AG04450 (cell line): ENCODE results near the gene TSPAN33. TPM values are rescaled to one million over a fixed set of nuclear protein-coding genes. Genes with fewer than 3 reads are reported as not detected.

Experiments
- CTCF ChIA-PET: fragments of 300-600, 350-600 bp; formaldehyde crosslinking; extraction: SDS; loops from one replicate; lab custom pipeline; 2022; ENCODE audit warnings: antibody characterized with exemption, inconsistent platforms; lab: Charles Lee
- POLR2A ChIA-PET: fragments of 350-600 bp; formaldehyde crosslinking; extraction: SDS; loops from one replicate; lab custom pipeline; 2021; ENCODE audit warnings: antibody characterized with exemption, inconsistent platforms; lab: Yijun Ruan, JAX
- DNase-seq: peaks from one replicate; pipeline ENCODE4 v3.0.0-alpha.2; 2011; ENCODE audit warnings: low read depth, low spot score
- H3K27ac ChIP-seq: one replicate; pipeline ENCODE4 v1.5.1; 2012; ENCODE audit warnings: low read depth, low read length, control low read depth
- H3K27me3 ChIP-seq: one replicate; pipeline ENCODE4 v1.6.0; 2012; ENCODE audit warnings: low read length; ENCODE audit not compliant: control insufficient read depth, insufficient read depth
- H3K4me3 ChIP-seq: 2 replicates; pipeline ENCODE4 v1.5.1; 2011; ENCODE audit warnings: mild to moderate bottlenecking, low read depth, low read length, control low read depth
- H3K9me3 ChIP-seq: 2 replicates; pipeline ENCODE4 v1.5.1; 2012; ENCODE audit warnings: low read length; ENCODE audit not compliant: control insufficient read depth, insufficient read depth
- CTCF ChIP-seq: IDR thresholded peaks from 2 replicates; pipeline ENCODE4 v1.5.1; 2011; ENCODE audit warnings: low read depth, low read length, control low read depth, inconsistent platforms
- polyA plus RNA-seq: library from polyadenylated mRNA; depleted of rRNA; stranded (reverse); fragments of >200 nt; gene quantifications from 2 replicates; pipeline ENCODE4 v1.2.3, GENCODE V29; 2011

Gene TSPAN33
- polyA plus RNA-seq, 1 experiment = 0.88 TPM

DNA sequence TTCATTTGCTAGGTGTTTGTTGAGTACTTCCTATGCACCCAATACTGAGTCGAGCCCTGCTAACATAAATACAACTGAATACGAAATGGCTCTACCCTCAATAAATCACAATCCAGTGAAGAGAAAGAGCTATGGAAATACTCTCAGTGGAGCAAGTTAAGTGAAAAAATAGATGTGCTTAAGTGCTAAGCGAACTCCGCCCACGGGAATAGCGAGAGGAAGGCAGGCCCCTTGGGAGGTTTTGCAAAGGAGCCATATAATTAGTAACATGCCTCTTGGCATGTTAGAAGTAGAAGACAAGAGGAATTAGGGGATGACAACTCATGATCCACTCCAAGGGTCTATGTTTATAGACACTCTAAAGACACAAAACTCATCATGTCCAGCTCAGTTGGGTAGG lies 42.8 kb upstream of the TSPAN33 start:
- no peak for TF ChIP-seq CTCF
- no peak overlapping the region for H3K4me3 ChIP-seq
- CTCF ChIA-PET = interaction anchor here (0.7 to 2.6 kb wide), 2 partner anchors 10 to 62 kb away, joined by 3 to 26 read pairs; no protein-coding TSS in a partner anchor
- POLR2A ChIA-PET = interaction anchor here (0.6 kb wide), 1 partner anchor 1791 kb away, joined by 7 read pairs; no protein-coding TSS in a partner anchor
- peaks cover 25% of the 10 kb centered on the region for H3K27me3 ChIP-seq
- no peak overlapping the region for H3K27ac ChIP-seq
- no peaks in the 10 kb centered on the region for H3K9me3 ChIP-seq
- DNase-seq = no peak

DNA sequence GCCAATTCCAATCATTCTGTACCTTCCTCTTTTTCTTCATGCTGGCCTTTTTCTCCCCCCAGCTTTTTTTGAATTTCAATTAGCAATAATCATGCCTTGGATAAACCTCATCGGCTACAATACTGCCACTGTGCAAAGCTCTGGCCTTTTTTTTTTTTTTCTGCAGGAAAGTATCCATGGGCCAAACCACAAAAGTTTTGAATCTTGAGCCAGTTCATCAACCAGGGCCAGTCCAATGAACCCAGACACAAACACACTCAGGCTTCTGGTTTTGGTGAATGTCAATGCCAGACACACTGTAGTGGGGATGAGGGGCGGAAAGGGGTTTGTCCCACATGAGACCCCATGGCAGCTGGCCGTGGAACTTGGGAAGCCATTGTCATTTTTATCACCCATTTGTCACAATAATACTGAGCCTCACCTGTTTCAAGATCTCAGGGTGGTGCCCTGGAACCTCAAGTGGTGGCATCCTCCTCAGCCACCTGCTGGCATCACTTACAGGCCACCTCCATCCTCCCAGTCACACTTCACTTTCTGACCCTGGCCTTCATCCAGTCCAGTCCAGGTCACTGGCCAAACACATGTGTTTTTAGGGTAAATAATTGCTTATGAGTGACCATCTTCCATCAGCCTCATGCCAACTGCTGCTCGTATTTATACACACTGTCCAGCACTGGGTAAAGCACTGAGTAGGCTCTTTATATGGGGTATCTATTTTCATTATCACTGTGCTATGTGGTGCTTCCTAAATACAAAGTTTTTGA lies 40.8 kb upstream of the TSPAN33 start:
- TF ChIP-seq CTCF = no peak
- ChIA-PET CTCF (interaction anchor here (2.6 kb wide), 1 partner anchor 12 kb away, joined by 26 read pairs; no protein-coding TSS in a partner anchor), POLR2A (no interaction called here)
- Histone ChIP-seq H3K27me3 (peaks cover 21% of the 10 kb centered on the region), H3K27ac (no peak overlapping the region), H3K9me3 (no peaks in the 10 kb centered on the region), H3K4me3 (no peak overlapping the region)
- no peak for DNase-seq

DNA sequence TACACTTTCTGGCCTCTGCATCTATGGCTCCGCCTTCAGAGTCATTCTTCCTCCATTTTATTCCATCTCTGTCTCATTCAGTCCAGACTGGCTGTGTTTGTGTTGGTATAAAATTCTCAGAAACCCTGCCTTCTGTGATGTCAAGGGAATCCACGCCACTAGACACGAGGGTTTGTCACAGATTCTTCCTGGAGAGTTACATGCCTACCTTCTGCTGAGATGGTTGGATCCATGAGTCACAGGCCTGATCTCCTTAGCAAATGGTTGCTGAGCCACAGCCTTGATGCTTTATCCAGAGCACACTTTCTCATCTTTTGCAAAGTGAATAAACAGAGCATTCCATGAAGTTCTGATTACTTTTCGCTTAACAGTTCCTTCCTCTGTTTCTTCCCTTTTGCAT lies 35.9 kb upstream of the TSPAN33 start:
- no peak for TF ChIP-seq CTCF
- POLR2A ChIA-PET = no interaction called here
- CTCF ChIA-PET = no interaction called here
- H3K4me3 ChIP-seq = no peak overlapping the region
- DNase-seq = no peak
- peaks cover 17% of the 10 kb centered on the region for H3K27me3 ChIP-seq
- no peak overlapping the region for H3K27ac ChIP-seq
- no peaks in the 10 kb centered on the region for H3K9me3 ChIP-seq

DNA sequence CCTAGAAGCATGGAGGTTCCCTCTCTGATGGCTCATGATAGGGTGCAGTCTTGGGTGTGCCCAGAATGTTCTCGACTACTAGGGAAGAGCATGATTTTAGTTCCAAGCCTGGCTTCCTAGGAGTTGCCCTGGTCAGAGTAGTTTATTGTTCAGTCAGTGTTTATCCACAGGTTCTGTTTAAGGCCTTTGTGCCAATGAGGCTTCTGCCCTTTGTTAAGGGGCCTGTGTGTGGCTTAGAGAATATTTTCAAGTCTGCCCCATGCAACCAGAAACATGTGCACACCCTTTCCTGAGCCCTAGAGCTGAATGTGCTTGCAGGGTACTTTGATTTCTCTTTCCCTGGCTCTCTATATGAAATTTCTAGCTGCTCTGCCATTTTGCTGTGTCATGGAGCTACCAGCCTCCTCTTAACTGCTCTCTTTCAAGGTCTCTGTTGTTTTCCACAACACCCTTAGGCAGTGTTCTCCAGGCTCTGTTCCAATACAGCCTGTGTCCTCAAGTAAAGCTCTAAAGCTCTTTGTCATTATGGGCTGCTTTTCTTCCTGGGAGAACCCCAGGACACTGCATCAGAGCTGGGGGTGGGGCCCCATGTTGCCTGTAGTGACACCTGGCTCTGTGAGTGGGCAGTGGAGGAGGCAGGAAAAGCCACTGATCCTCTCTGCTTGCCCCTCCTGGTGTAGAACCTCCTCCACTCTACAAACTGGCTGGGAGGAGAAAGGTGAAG lies 34.1 kb upstream of the TSPAN33 start:
- no peak for DNase-seq
- ChIA-PET CTCF (interaction anchor here (0.6 to 1.0 kb wide), 2 partner anchors 19 to 252 kb away, joined by 6 read pairs; no protein-coding TSS in a partner anchor), POLR2A (no interaction called here)
- H3K9me3 ChIP-seq = peaks cover 4% of the 10 kb centered on the region; the same call in 1 of the 2 replicates
- H3K4me3 ChIP-seq = no peak overlapping the region
- H3K27me3 ChIP-seq = peaks cover 20% of the 10 kb centered on the region
- no peak overlapping the region for H3K27ac ChIP-seq
- TF ChIP-seq CTCF = no peak
